OCI-LY7 (cell line): ENCODE measurements around the gene FYN.

Experiments used
- CTCF ChIP-seq: fragments of 200-600 bp; sonication (generic); conservative IDR thresholded peaks from 2 replicates; pipeline ENCODE4 v1.5.1; 2014; ENCODE audit warnings: mild to moderate bottlenecking, antibody characterized with exemption, low read length, moderate library complexity, mixed read lengths
- EZH2phosphoT487 ChIP-seq: fragments of 200-600 bp; sonication (generic); IDR thresholded peaks from 2 replicates; pipeline ENCODE4 v1.6.1; 2018; ENCODE audit warnings: low read depth, borderline replicate concordance, mild to moderate bottlenecking, mixed run types, antibody characterized with exemption, low read length, moderate library complexity, mixed read lengths

GRCh38 chr6:111862314-111862713 is 10.9 kb downstream of the FYN start:
- TF ChIP-seq CTCF (no peak), EZH2phosphoT487 (no peak)
